Measurements from ENCODE around the gene STPG4.

The STPG4 gene

GRCh38 chr2:47046271-47046670 is 108.8 kb downstream of the STPG4 start:
- H3K27ac ChIP-seq, result no peak overlapping the region
- TF ChIP-seq, protein P1, sequence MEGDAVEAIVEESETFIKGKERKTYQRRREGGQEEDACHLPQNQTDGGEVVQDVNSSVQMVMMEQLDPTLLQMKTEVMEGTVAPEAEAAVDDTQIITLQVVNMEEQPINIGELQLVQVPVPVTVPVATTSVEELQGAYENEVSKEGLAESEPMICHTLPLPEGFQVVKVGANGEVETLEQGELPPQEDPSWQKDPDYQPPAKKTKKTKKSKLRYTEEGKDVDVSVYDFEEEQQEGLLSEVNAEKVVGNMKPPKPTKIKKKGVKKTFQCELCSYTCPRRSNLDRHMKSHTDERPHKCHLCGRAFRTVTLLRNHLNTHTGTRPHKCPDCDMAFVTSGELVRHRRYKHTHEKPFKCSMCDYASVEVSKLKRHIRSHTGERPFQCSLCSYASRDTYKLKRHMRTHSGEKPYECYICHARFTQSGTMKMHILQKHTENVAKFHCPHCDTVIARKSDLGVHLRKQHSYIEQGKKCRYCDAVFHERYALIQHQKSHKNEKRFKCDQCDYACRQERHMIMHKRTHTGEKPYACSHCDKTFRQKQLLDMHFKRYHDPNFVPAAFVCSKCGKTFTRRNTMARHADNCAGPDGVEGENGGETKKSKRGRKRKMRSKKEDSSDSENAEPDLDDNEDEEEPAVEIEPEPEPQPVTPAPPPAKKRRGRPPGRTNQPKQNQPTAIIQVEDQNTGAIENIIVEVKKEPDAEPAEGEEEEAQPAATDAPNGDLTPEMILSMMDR (conservative IDR thresholded peaks at IDR 0.05), result no peak
- no peak for TF ChIP-seq ZFX (IDR thresholded peaks at IDR 0.05)

- TF ChIP-seq, protein P1 (conservative IDR thresholded peaks at IDR 0.05), result no peak
- TF ChIP-seq ZFX (IDR thresholded peaks at IDR 0.05), result no peak
- no peak overlapping the region for H3K27ac ChIP-seq
Measured at GRCh38 chr2:47043891-47044239, 111.2 kb downstream of the STPG4 start.

DNA sequence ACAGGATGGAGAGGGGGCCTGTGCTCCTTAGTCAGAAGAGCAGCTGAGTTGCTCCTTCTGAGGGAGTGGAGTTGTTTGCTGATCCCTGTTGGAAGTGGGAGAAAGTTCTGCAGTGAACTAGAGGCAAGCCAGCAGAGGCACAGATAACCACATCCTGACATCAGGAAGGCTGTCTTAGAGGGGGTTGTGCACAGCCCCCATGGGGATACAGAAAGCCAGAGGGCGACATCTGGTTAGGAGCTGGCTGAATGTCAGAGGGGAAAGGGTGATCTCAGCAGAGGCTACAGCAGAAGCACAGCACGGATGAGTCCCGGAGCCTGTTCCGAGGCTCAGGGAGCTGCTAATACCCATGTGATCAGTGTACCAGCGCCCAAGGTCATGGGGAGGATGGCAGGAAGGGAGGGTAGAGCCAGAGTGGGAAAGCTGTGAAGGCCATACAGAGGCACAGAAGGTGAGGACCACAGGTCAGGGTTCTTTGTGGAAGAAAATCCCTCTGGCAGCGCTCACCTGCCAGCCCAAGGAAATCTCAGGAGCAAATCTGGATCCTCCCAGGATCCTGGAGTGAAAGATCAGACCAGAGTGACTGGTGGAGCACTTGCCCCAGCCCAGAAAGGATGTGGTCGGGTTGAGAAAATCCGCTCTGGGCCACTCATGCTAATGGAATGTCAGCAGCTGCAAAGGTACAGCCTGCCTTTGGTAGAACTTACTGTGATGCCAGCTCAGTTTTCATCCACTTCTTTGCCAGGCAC is 111.8 kb downstream of the STPG4 start:
- no peak overlapping the region for H3K27ac ChIP-seq

GRCh38 chr2:47041891-47042684 is 113.0 kb downstream of the STPG4 start:
- H3K27ac ChIP-seq, result no peak overlapping the region
- TF ChIP-seq, protein P1 (conservative IDR thresholded peaks at IDR 0.05), result no peak
- no peak for TF ChIP-seq ZFX (IDR thresholded peaks at IDR 0.05)

More for the DNA sequence above, 111.8 kb downstream of the STPG4 start:
- TF ChIP-seq, protein P1 (conservative IDR thresholded peaks at IDR 0.05), result no peak

DNA sequence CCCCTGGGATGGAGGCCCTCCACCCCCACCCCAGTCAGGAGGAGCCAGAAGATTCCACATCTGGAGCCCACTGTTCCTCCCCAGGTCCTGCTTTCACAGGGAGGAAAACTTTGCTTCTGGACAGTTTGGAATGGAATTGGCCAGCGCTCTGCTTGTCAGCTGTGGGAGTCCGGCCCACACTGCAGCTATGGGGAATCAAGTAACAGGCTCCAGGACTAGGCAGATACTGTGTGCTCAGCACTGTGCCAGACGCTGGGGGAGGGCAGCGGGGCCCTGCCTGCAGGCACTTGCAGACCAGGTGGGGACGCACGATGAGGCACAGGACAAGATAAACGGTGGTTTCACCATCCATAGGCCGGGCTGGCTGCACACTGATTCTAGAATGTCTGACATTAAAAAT is 114.0 kb downstream of the STPG4 start:
- H3K27ac ChIP-seq, result no peak overlapping the region
- no peak for TF ChIP-seq ZFX (IDR thresholded peaks at IDR 0.05)
- TF ChIP-seq, protein P1 (conservative IDR thresholded peaks at IDR 0.05), result no peak

- no peak for TF ChIP-seq ZFX (IDR thresholded peaks at IDR 0.05)
- TF ChIP-seq, protein P1 (conservative IDR thresholded peaks at IDR 0.05), result no peak
- H3K27ac ChIP-seq, result no peak overlapping the region
Measured at GRCh38 chr2:47040651-47041050, 114.5 kb downstream of the STPG4 start.

DNA sequence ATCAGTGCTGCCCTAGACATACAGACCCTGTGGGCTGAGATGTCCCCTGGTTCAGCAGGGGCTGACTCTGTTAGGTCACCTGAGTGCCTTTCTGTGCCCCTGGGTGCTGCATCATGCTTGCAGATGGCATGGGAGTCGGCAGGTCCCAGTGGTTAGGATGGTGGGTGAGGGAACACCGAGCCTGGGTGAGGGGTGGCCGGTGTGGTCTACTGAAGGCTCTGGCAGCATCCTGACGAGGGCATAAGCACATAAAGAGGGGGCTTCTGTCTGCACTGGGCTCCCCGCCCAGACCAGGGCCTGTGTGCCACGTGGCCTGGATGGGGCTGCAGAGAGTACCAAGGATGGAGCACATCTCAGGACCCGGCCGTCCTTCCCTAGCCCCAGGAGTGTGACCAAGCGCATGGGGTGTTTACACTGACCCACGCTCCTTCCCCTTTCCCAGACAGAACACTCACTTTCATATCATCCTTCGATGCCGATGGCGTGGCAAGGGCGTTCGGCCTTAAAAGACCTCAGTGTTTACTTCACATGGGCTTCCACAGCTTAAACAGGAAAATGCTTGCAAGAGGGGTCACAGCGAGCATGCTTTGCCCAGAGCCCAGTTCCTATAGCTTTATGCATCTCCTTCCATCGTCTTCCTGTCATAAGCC is 115.1 kb downstream of the STPG4 start:
- no peak for TF ChIP-seq ZFX (IDR thresholded peaks at IDR 0.05)
- TF ChIP-seq, protein P1 (conservative IDR thresholded peaks at IDR 0.05), result no peak
- H3K27ac ChIP-seq, result no peak overlapping the region
